NCI-H526 treated with DMSO at 0.1 percent for 48 hours (cell line): Measurements from ENCODE around the gene LYZ.

Experiments
- DNase-seq: peaks from one replicate; lab custom pipeline; 2025; lab: John Stamatoyannopoulos, UW

Gene LYZ

GRCh38 chr12:69386921-69387320 is 38.7 kb downstream of the LYZ start:
- DNase-seq, result no peak

- DNase-seq, result no peak
Observed at GRCh38 chr12:69388371-69388770, 40.2 kb downstream of the LYZ start.

DNA sequence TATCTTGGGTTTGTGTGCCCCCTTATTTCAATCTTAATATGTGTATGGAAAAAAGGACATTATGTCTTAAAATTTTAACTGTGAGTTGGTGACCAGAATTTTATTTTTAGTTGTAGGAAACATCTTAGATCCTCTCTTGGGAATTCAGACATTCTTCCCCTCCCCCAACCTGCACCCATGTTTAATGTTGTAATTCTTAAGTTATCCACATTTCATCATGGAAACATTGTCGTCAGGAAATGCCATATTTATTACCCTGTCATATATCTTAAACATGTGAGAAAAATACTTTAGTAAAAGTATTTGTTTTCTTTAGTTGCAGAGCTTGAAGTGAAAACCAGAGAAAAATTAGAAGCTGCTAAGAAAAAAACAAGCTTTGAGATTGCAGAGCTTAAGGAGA is 41.6 kb downstream of the LYZ start:
- DNase-seq, result no peak

GRCh38 chr12:69392179-69392928 is 44.2 kb downstream of the LYZ start:
- DNase-seq, result no peak

GRCh38 chr12:69396041-69396440 is 47.9 kb downstream of the LYZ start:
- DNase-seq, result no peak

GRCh38 chr12:69396963-69397362 is 48.8 kb downstream of the LYZ start:
- no peak for DNase-seq

GRCh38 chr12:69397978-69398377 is 49.8 kb downstream of the LYZ start:
- no peak for DNase-seq

DNA sequence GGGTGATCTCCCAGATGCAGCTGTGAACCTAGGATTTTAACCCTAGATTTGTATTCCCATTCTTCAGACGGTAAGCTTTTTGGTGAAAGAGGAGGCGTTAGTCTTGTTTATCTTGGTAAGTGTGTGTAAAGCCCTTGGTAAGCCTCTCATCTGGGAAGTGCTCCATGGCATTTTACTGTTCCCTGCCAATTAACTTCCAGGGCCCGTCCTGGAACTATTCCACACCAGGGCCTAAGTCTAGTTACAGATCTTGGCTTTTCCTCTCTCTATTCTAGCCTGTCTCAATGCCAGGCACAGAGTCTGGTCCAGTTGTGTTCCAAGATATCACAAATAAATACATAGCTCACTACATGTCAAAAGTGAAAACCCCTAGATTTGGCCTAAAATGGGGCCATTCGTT is 53.8 kb downstream of the LYZ start:
- no peak for DNase-seq
